ENCODE data around the gene MALT1.

MALT1 gene

DNA sequence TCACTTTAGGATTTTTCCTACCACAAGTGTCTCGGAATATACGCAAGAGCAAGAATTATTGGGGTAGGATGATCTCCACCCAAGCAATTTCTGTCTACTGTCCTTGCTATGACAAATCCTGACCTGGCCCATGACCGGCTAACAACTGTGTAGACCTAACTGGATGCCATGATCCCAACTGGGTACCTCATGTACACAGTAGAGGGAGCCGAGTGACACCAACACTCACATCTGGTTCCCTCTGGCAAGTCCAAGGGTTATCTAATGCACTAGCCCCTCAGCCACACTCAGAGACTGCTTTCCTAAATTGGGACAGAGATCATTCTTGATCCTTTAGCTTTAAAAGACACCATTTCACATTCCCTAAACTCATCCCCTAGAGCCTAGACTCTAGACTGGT is 132.7 kb downstream of the MALT1 start:
- no peak for TF ChIP-seq CTCF (IDR thresholded peaks at IDR 0.05; ENCODE audit: unreplicated experiment in 3 of 3)
- peaks cover 22% of the 10 kb centered on the region for H3K4me1 Mint-ChIP-seq
- H3K36me3 Mint-ChIP-seq (ENCODE audit: low read depth) = no peaks in the 10 kb centered on the region
- H3K27me3 Mint-ChIP-seq (ENCODE audit: low read depth) = no peaks in the 10 kb centered on the region
- no peak overlapping the region for H3K4me3 Mint-ChIP-seq
- no peaks in the 10 kb centered on the region for H3K9me3 Mint-ChIP-seq
- no peak overlapping the region for H3K27ac Mint-ChIP-seq
